A673 (cell line): Measurements from ENCODE around the gene PARD6B. TPM values are rescaled to one million over a fixed set of nuclear protein-coding genes. Genes with fewer than 3 reads are reported as not detected.
"Not testable (repeated sequence)": the region's sequence is repeated elsewhere in the genome, so short reads cannot be mapped to it uniquely, and the experiment has no call there.

Source experiments
- BruUV-seq: library from RNA; stranded (reverse); fragments of 400-500 nt; replicated peaks from 2 replicates; lab custom pipeline; 2021; lab: Mats Ljungman, UMichigan
- CTCF ChIA-PET: fragments of 300-600 bp; sonication (Branson Sonifier 250); formaldehyde crosslinking; loops from one replicate; lab custom pipeline; 2022; ENCODE audit warnings: antibody characterized with exemption; lab: Charles Lee
- POLR2A ChIA-PET: fragments of 300-600 bp; sonication (Branson Sonifier 250); formaldehyde crosslinking; loops from one replicate; lab custom pipeline; 2022; ENCODE audit warnings: antibody characterized with exemption; ENCODE audit not compliant: low non-redundant PET; lab: Charles Lee
- DNase-seq: peaks from one replicate; pipeline ENCODE4 v3.0.0-alpha.2; 2015; ENCODE audit warnings: low spot score
- H3K27ac ChIP-seq: fragments of 200-600 bp; sonication (generic); 2 replicates; pipeline ENCODE4 v1.5.1; 2016; ENCODE audit warnings: mixed run types, low read depth, mild to moderate bottlenecking, mixed read lengths, antibody characterized with exemption, low read length; ENCODE audit not compliant: poor library complexity, severe bottlenecking
- H3K27me3 ChIP-seq: fragments of 200-600 bp; sonication (generic); replicated peaks from 2 replicates; pipeline ENCODE4 v1.6.1; 2017; ENCODE audit warnings: mixed run types, low read depth, mild to moderate bottlenecking, mixed read lengths, antibody characterized with exemption, low read length; ENCODE audit not compliant: insufficient read depth, poor library complexity
- H3K36me3 ChIP-seq: fragments of 200-600 bp; sonication (generic); 2 replicates; pipeline ENCODE4 v1.6.1; 2016; ENCODE audit warnings: mixed run types, mild to moderate bottlenecking, mixed read lengths, antibody characterized with exemption, low read length; ENCODE audit not compliant: insufficient read depth, poor library complexity, severe bottlenecking
- H3K4me1 ChIP-seq: fragments of 200-600 bp; sonication (generic); 2 replicates; pipeline ENCODE4 v1.6.1; 2017; ENCODE audit warnings: mixed run types, mild to moderate bottlenecking, mixed read lengths, antibody characterized with exemption, low read length; ENCODE audit not compliant: insufficient read depth, poor library complexity, severe bottlenecking
- H3K4me3 ChIP-seq: fragments of 200-600 bp; sonication (generic); 2 replicates; pipeline ENCODE4 v1.5.1; 2016; ENCODE audit warnings: low read depth, mixed run types, mild to moderate bottlenecking, mixed read lengths, low read length; ENCODE audit not compliant: poor library complexity, severe bottlenecking
- H3K9me3 ChIP-seq: fragments of 200-600 bp; sonication (generic); 2 replicates; pipeline ENCODE4 v1.6.1; 2016; ENCODE audit warnings: mixed run types, low read depth, mild to moderate bottlenecking, mixed read lengths, antibody characterized with exemption, low read length; ENCODE audit not compliant: poor library complexity, severe bottlenecking
- EZH2 ChIP-seq: fragments of 200-600 bp; sonication (generic); IDR thresholded peaks from 2 replicates; pipeline ENCODE4 v1.6.1; 2017; ENCODE audit warnings: borderline replicate concordance, low read depth, mild to moderate bottlenecking, mixed read lengths, antibody characterized with exemption, low read length; ENCODE audit not compliant: poor library complexity, severe bottlenecking
- intact Hi-C: fragments of 100-400 bp; cut with micrococcal nuclease; formaldehyde crosslinking; loops from one replicate; pipeline ENCODE4 v1.10.0; 2022; ENCODE audit not compliant: unreplicated experiment
- total RNA-seq: library from RNA; stranded (reverse); gene quantifications from 2 replicates; pipeline ENCODE4 v1.2.3, GENCODE V29; 2021
- TF ChIP-seq, protein P1 (sequence below): fragments of 300-800, 200-600 bp; sonication (generic); conservative IDR thresholded peaks from 2 replicates; pipeline ENCODE4 v1.5.1; 2017; ENCODE audit warnings: low read depth, mild to moderate bottlenecking, antibody characterized with exemption, low read length, moderate library complexity, mixed read lengths

Gene PARD6B
- total RNA-seq, 1 experiment from 2014 or later, result 28.1 TPM

DNA sequence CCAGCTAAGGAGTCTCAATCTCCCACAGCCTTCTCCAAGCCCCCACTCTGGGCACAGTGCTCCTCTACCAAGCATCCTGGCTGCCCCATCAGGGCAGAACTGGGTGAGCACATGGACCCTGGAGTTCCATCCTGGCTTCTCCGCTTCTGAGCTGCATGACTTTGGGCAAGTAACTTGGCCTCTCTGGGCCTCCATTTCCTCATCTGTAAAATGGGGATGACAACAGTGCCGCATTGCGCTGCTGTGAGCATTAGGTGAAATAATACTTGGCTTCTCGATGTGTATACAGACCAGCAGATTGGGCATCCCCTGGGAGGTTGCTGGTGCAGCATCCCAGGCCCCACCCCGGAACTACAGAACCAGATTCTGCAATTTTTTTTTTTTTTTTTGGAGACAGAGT is 31.7 kb upstream of the PARD6B start:
- no peaks in the 10 kb centered on the region for H3K9me3 ChIP-seq
- POLR2A ChIA-PET, result no interaction called here
- no peak overlapping the region for H3K4me3 ChIP-seq
- H3K27ac ChIP-seq, result no peak overlapping the region
- H3K27me3 ChIP-seq, result no peaks in the 10 kb centered on the region
- intact Hi-C loops, result no loop called here
- CTCF ChIA-PET, result no interaction called here
- no peak for DNase-seq
- no peaks in the 10 kb centered on the region for H3K4me1 ChIP-seq
- no peaks in the 10 kb centered on the region for H3K36me3 ChIP-seq
- no TSS peak for BruUV-seq
- no peak for TF ChIP-seq EZH2
- TF ChIP-seq, protein P1, sequence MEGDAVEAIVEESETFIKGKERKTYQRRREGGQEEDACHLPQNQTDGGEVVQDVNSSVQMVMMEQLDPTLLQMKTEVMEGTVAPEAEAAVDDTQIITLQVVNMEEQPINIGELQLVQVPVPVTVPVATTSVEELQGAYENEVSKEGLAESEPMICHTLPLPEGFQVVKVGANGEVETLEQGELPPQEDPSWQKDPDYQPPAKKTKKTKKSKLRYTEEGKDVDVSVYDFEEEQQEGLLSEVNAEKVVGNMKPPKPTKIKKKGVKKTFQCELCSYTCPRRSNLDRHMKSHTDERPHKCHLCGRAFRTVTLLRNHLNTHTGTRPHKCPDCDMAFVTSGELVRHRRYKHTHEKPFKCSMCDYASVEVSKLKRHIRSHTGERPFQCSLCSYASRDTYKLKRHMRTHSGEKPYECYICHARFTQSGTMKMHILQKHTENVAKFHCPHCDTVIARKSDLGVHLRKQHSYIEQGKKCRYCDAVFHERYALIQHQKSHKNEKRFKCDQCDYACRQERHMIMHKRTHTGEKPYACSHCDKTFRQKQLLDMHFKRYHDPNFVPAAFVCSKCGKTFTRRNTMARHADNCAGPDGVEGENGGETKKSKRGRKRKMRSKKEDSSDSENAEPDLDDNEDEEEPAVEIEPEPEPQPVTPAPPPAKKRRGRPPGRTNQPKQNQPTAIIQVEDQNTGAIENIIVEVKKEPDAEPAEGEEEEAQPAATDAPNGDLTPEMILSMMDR, result no peak

DNA sequence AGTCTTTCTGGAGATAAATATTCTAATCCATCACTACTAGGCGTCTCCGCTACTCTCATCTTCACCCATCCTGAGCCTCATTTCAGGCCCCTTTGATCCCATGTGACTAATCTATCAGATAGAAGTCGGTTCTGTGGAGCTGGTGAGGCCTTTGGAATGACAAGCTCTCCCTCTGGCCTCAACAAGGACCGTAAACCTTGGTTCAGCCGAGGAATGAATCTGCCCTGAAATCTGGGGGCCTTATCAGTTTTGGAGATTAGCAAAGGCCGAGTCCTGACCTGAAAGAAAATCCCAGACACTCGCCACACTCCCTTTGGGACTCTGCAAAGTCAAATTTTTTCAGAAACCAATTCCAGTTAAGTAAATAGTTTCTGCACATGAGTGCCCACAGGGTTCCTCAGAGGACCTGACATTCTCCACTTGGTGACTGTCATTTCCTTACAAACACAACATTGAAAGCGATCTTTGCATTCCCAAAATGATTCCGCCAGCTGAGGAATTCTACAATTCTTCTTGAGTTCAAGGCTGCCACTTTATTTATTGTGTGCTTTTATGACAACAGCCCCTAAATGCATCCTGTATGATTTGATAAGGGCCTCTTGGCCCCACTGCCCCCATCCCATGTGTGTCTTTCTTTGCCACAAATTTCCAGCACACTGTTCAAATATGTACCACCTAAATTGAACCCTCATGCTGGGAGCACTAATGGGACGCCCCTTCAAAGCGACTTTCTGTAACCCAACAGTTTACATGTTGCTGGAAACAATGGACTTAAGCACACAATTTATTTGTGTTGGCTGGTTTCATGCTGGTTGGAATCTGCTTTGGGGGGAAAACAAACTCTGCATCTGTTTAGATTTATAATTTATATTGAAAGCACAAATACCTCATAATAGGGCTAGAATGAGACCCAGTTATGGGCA is 30.1 kb upstream of the PARD6B start:
- Histone ChIP-seq H3K4me1 (no peaks in the 10 kb centered on the region), H3K36me3 (no peaks in the 10 kb centered on the region), H3K9me3 (no peaks in the 10 kb centered on the region), H3K4me3 (no peak overlapping the region), H3K27me3 (no peaks in the 10 kb centered on the region), H3K27ac (no peak overlapping the region)
- TF ChIP-seq, protein P1, result no peak
- TF ChIP-seq EZH2, result no peak
- no TSS peak for BruUV-seq
- intact Hi-C loops, result no loop called here
- ChIA-PET POLR2A (no interaction called here), CTCF (no interaction called here)
- DNase-seq, result no peak

DNA sequence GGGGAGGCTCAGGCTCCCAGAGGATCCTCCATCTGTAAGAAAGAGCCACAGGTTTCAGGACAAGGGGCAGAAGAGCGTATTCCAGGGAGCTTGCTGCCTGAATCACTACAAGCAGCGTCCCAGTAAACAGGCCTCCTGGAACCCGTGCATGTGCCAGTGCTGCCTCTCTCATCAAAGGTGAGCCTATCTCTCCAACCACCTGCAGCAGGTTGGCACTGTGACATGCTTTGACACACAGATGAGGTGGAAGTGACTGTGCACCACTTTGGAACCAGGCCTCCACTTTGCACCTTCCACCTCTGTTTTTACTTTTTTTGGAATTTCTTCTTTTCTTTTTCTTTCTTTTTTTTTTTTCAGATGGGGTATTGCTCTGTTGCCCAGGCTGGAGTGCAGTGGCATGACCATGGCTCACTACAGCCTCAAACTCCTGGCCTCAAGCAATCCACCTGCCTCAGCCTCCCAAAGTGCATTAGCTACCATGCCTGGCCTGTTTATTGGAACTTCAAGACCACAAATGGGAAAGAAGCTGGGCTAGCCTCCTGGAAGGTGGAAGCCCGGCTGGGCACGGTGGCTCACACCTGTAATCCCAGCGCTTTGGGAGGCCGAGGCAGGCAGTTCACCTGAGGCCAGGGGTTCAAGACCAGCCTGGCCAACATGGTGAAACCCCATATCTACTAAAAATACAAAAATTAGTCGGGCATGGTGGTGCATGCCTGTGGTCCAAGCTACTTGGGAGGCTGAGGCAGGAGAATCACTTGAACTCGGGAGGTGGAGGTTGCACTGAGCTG is 27.5 kb upstream of the PARD6B start:
- H3K27me3 ChIP-seq, H3K4me1 ChIP-seq, POLR2A ChIA-PET, intact Hi-C loops, H3K27ac ChIP-seq, BruUV-seq, H3K36me3 ChIP-seq, H3K9me3 ChIP-seq, H3K4me3 ChIP-seq, DNase-seq, CTCF ChIA-PET: not testable (repeated sequence)
